ENCODE data around the gene CDKN1B.

- TF ChIP-seq POLR2A (IDR thresholded peaks at IDR 0.05) (no peak), CTCF (IDR thresholded peaks at IDR 0.05) (no peak)
These were observed 53.1 kb downstream of the CDKN1B start for GRCh38 chr12:12770262-12770661.

Measured in right lobe of liver (tissue), 4 donors.